HG03571 (cell line): ENCODE data around the gene TREML2.

ENCODE experiments used
- ATAC-seq: cut with Tn5 transposase; IDR thresholded peaks from one replicate; pipeline ENCODE4 v1.9.1; 2021; ENCODE audit not compliant: unreplicated experiment

Gene TREML2

DNA sequence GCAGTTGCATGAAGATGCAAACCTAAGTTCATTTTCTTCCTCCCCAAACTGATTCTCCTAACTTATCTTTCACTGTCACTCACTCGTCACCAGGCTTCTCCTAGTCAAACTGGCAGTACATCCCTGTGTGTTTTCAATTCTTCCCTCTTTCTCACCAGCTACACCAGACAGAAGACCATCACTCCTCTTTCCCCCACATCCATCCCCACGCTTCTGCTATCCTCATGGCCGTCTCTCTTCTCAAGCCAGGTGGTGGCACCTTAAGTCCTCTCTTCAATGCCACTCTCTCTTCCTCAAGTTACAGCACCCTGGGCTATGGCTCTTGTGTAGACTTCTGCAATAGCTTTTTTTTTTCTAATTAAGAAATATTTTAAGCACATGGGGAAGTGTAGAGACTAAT, 23.7 kb downstream of the TREML2 start:
- ATAC-seq = no peak

DNA sequence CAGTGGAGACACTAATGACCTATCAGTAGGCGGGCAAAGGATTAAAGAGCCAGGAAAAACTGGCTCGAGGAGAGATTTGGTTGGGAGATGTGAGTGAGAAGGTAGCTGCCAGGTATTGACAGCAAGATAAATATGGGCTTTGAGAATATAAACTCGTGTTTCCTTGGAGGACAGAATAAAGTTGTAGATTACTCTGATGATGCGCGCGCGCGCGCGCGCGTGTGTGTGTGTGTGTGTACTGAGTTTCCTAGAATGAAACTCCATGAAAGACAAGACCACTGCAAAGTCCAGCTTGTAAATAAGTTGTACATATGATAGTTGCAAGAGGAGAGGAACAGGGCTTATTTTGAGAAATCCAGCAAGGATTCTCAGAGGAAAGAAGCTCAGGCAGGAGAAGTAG, 24.8 kb downstream of the TREML2 start:
- no peak for ATAC-seq

DNA sequence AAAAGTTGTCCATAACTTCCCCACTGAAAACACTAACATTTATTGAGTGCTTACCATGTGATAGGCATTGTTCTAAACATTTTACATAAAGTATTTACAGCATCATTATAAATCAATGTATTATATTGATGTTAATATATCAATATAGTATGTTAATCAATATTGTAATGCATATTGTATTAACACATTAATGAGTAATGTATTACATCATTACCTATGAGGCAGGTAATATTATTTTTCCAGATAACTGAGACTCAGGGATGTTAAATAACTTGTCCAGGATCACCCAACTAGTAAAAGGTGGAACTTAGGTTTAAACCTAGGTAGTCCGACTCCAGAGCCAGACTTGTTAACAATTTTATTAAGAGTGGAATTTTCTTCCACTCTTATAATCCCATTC, 25.9 kb downstream of the TREML2 start:
- no peak for ATAC-seq

DNA sequence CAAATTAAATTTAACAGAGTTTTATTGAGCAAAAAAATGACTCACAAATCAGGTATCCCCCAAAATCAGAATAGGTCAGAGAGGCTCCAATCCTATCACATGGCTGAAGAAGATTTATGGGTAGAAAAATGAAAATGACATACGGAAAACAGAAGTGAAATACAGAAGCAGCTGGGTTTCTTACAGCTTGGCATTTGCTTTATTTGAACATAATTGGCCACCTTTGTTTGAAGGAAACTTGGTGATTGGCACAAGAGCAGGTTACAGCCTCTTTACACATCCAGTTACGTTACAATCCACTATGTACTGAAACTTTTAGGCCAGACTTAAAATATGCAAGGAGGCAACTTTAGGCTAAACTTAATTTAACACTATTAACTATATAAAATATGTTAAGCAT, 26.3 kb downstream of the TREML2 start:
- ATAC-seq = no peak

DNA sequence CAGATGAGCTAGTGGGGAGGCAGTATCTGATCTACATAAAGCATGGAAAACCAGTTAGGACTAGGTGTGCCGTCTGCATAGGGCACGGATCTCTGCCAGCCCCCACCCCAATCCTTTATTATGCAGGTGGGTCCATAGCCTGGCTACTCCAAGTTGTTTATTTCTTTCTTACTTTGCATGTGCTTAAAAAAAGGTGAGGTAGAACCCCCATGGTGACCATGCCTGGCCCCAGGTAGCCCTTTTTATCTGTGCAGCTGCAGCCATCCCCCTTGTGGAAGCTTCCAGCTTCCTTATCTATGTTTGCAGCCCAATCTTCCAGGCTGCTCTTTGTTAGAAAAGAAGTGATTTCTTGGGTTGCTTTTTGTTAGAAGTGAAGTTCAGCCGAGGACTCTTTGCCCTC, 29.0 kb downstream of the TREML2 start:
- ATAC-seq = no peak

DNA sequence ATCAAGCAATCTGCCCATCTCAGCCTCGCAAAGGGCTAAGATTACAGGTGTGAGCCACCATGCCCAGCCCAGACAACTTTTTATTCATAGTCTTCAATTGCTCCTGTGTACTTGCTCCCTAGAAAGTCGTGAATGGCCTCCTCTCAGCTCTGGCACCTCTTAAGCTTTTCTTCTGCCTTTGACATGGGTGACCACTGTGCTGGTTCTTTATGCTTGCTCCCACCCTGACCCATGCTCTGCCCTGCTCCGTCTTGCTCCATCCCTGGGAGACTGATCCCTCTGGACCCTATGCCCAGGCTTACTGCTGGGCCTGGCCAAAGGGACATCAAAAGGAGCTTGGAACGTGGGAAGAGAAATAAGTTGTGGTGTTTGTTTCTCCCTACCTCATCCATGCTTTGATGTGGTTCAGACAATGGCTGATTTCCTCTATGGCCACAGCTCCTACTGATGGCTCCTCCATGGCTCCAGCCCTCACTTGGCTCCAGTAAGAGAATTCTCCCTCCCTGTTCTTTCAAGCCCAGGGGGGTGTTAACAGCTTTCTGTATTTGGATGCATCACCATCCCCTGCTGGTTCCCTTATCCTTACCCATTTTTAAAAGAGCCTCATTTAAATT, 30.3 kb downstream of the TREML2 start:
- ATAC-seq = no peak

DNA sequence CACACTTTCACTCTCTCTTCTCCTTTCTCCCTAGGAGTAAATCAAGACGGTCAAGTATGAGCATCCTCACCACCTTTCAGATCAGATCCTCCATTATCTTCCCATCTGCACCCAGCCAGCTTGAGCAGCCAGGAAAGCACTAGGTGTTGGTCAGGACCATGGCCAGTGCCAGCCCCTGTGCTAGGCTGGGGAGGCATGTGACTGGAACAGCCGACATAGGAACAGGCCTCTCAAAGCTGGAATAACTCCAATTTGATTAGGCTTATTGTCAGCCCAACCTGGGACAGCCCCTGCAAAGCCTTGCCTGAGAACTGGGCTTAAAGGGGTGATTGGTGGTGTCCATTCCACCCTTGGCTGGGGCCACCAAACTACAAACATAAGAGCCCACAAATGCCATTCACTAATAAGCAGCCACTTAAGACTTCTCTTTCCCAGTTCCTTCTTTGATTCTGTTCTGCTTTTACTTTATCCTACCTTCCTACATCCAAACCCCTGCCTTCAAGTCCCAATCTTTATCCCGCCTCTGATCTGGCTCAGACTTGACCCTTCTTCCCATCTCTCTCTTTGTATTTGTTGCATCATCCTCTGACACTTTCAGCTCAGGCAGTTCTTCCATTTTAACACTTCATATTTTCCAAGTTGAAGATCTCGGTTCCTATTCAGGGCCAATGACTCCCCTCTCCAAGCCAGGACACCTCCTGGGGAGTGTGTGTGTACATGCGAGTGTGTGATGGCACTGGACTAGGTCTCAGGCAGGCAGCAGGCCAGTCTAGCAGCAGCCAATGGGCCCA, 33.6 kb downstream of the TREML2 start:
- ATAC-seq = no peak

DNA sequence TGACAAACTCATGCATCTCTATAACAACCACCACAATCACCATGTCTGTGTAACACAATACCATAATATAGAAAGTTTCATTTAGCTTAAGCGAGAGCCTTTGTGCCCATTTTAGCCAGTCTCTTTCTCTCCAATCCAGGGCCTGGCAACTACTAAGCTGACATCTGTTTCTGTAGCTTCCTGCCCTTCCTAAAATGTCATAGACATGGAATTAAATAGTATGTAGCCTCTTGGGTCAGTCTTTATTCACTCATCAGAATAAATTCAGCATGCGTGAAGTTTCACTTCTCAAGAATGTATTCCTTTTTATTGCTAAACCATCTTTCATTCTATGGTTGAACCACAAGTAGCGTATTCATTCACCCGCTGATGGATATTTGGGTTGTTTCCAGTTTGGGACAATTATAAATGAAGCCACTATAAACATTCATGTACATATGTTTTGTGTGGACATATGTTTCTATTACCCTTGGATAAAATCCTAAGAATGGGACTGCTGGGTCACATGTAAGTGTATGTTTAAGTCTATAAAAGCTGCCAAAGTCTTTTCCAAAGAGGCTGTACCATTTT, 36.3 kb downstream of the TREML2 start:
- no peak for ATAC-seq

DNA sequence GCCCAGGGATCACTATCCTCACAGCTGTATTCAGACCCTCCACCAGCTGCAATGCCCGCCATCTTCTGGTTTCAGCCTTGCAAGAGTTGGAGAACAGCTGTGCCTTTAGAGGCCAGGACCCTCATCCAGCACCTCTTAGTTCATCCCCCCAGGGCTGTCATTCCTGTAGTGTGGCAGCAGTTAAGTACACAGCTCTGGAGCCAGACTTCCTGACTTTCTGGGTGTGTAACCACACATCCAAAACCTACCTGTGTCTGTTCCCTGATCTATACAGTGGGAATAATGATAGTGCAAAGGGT, 37.6 kb downstream of the TREML2 start:
- no peak for ATAC-seq

DNA sequence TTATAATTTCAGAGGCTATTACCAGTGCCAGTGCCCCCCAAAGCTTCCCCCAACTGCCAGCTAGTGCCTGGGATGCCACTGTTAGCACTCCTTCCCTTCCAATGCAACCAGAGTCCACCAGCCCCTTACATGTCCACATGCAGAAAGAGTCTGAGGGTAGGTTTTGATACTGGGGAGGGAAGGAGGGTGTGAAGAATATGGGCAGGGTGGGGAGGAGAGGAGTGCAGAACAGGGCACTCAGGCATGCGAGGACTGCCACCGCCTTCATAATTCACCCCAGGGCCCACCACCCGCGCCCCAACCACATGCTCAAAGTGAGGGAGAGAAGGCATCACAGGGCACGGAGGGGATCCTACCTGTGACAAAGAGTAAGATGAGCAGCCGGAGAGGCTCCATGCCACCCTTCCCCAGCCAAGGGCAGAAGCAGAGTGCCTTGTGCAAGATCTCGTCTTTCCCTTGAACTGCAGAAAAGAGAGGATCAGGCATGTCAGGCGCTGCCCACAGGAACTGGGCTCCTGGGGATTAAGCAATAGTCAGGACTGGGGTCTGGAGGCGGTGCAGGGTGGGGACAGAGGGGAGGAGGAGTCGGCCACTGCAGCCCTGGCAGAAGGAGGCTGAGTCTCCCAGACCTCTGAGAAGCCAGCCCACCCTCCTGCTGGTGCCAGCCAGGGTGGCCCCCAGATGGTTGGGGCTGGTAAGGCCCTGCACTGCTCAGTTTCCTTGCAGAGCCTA, 38.1 kb downstream of the TREML2 start, which contains the start of gene TREM2:
TSS of gene TREM2 (minus strand) at position 430 of the 732 bp plus-strand sequence. CDS start at position 396, 34 bp downstream.
- no peak for ATAC-seq

DNA sequence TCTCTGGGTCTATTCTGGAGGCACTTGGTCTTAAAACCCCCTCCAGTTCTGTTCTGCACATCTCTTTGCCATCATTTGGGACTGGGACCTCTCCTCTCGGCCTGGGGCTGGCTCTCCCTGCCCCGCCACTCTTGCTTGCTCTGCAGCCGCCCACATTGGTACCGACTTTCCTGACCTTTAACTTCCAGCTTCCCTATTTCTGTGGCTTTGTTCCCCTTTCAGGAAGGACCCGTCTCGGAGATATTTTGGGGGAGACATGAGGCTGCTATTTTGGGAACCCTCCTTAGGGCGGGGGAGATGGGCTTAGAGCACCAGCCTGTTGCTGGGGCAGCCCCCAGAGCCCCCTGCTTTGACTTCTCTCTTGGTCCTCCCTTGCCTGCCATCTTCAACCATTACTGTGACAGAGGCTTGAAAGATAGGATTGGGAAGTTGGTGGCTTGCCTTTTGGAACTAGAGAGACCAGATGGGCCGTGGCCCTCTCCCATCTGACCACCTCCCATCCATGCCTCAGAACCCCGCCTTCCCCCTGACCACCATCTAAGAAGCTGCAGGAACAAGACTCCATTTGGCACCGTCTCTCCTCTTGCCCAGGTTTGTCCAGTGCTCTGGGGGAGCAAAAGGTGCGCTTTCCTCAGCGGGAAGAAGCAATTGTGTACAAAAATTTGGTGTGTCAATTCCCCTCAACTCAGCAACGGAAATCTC, 38.9 kb downstream of the TREML2 start:
- ATAC-seq = no peak

DNA sequence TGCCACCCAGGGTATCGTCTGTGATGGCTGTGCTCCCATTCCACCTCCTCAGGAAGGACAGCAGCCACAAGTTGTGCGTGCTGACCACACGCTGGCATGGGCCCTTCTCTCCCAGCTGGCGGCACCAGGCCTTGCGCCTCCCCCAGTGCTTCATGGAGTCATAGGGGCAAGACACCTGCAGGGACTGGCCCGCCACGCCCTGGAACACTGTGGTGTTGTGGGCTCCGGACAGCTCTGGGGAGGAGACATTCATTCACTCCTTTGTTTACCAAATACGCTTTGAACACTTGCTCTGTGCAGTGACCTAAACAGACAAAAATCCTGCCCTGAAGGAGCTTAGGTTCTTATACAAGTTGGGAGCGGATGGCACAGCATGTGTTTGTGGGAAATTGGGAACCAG, 39.6 kb downstream of the TREML2 start:
- ATAC-seq = no peak

DNA sequence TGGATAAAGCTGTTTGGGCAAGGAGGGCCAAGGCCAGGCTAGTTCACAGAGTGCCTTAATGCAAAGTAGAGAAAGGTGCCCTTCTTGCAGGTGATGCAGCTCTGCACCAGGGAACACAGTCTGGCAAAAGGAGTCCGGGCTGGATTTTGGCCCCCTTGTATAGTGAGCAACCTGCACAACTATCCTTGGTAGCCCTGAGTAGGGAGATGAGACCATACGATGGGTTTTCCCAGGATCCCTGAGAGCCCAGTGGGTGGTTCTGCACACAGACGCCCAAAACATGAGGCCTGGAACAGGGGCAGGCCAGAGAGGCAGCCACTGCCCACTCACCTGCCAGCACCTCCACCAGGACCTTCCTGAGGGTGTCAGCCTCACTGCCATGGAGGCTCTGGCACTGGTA, 40.0 kb downstream of the TREML2 start:
- ATAC-seq = no peak

DNA sequence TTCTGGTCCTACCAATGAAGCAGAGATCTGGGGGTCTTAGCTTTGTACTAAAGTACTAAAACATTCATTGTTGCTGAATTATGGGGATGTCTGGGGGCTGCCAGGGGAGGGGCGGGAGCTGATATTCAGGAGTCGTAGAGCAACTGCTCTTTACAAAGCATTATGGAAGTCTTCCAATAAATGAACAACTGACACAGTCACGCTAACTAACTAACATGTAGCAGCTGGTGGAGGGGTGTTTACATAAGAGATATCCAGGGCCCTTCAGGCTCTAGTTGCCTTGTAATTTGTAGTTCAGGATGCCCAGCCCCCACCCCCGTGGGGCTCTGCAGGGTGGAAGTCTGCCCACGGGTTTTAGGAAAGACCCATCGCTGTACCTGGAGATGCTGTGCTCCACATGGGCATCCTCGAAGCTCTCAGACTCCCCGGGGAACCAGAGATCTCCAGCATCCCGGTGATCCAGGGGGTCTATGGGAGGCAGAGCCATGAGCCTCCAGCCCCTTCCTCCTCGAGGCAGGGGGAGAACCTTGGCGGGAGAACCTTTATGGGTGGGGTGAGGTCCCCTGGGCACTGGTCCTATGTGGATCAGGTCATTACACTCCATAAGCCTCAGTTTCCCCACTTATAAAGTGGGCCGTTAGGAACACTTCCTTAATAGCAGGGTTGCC, 41.4 kb downstream of the TREML2 start:
- no peak for ATAC-seq

DNA sequence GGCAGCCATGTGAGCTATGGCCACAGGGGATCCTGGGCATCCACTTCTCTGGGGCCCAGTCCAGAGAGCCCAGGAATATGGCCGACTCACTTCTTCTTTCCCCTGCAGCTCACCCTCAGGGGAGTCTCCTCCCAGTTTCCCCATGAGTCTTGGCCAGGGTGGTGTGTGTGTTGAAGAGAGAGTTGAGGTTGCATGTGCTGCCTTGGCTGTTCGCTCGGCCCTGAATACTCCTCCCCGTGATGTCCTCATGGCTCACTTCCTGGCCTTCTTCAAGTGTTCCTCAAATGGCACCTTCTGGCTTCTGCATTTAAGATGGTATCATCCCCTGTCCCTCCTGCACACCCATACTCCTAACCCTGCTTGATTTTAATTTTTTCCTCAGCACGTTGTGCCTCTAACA, 43.6 kb downstream of the TREML2 start:
- no peak for ATAC-seq

DNA sequence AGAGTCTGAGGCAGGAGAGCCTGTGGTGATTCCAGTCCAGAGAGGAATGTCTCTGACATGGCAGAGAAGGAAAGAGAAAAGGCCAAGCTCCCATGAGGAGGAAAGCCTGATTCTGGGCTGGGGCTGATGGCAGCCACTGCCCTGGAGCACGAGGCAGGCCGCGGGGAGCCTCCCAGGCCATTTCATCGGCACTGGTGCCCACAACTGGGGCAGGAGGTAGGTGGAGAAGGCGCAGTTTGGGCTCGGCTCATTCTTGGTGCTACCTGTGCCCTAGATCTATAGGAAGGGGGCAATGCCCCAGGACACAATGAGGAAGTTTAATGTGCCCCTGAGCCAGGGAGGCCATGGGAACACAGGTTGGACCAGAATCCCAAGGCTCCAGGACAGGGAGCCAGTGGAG, 44.2 kb downstream of the TREML2 start:
- no peak for ATAC-seq

DNA sequence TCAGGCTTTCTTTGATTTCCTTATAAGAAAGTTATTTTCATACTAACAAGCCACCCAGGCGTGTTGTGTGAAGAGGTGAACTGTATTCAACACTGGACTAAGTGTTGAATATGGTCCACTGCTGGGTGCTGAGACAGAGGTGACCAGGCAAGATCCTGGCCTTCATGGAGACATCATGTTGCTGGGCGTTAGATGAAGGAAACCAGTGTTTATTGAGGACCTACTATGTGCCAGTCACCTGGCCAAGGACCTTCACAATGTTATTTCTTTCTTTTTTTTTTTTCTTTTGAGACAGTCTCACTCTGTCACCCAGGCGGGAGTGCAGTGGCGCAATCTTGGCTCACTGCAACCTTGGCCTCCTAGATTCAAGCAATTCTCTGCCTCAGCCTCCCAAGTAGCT, 44.9 kb downstream of the TREML2 start:
- ATAC-seq = no peak

DNA sequence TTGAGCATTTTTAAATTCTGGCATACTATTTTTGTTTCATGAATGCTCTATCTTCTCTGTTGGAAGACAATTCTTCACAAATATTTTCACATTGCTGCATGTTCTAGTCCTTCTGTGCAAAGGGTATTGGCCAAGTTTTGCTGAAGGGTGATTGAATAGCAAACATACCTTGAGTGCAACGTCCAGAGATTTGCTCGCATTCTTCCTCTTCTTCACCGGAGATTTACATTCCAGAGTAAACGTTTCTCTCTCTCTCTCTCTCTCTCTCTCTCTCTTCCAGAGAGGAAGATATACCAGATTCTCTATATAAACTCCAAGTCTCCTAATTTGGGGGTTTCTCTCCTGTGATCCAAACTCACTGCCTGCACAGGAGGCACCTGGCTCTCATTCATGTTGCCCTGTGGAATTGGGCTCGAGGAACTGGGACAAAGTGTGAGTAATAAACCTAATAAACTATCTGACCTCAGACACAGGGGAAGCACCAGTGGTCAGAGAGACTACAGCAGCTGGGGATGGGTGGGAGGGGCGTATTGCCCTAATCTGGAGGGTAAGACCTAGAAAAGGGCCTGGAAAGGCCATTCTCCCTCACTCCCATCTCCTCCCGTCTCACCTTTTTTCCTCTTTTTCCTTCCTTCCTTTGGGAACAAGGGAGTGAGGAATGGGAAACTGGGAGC, 45.7 kb downstream of the TREML2 start:
- no peak for ATAC-seq

DNA sequence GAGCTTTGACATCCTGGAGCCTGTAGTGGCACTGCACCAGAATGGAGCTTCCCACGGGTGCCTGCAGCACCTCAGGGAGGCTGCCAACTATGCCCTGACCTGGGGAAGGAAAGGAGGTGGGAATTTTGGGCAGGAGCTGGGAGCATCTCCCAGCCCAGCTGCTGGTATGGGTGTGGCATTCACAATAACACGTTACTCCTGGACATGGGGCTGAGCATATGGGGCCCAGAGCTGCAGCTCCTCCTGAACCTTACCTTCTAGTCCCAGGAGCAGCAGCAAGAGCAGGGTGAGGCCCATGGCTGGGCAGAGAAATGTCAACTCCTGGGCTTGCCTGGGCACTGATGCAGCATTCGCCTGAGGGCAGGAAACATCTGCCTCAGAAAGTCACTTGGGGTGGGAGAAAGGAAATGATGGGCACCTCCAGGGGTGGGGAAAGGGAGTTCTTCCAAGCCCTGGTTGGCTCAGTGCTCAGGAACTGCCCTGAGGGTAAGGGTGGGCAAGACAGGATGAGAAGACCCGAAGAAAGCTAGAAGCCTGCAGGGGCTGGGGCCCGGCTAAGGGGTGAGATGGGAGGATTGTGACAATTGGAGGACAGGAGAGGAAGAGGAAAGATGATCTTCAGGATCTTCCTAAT, 46.8 kb downstream of the TREML2 start, which contains the start of gene TREML1:
TSS of gene TREML1 (minus strand) at position 356 of the 634 bp plus-strand sequence. CDS start at position 297, 59 bp downstream.
- ATAC-seq = no peak

DNA sequence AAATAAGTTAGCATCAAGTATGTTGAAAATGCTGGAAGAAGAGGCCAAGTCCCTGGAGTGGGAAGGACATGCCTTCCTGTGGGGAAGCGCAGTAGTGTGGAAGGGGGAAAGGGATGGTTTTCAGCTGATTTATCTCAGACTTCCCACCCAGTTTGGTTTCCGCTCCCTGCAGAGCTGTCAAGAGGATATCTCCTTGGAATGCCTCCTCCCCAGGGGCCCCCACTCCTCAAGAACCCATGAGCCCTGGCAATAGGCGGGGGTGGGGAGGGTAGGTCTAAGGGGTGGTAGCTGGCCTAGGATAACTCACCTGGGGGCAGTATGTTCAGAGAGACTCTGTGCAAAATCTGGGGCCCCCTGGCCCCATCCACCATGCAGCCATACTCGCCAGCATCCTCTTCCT, 47.5 kb downstream of the TREML2 start:
- ATAC-seq = no peak
